GM21447 (cell line): ENCODE results near the gene LTF.
"Not testable (repeated sequence)": the region's sequence is repeated elsewhere in the genome, so short reads cannot be mapped to it uniquely, and the experiment has no call there.

Experiments used
- ATAC-seq: cut with Tn5 transposase; IDR thresholded peaks from one replicate; pipeline ENCODE4 v1.9.1; 2021; ENCODE audit not compliant: unreplicated experiment

LTF gene

GRCh38 chr3:46416811-46417510, 47.7 kb downstream of the LTF start:
- no peak for ATAC-seq

- no peak for ATAC-seq
Observed at GRCh38 chr3:46416125-46416810, 48.4 kb downstream of the LTF start.

GRCh38 chr3:46414739-46415138, 50.0 kb downstream of the LTF start:
- no peak for ATAC-seq

GRCh38 chr3:46413951-46414350, 50.8 kb downstream of the LTF start:
- ATAC-seq, result no peak

GRCh38 chr3:46412786-46413298, 51.9 kb downstream of the LTF start:
- no peak for ATAC-seq

GRCh38 chr3:46411271-46411670, 53.4 kb downstream of the LTF start:
- no peak for ATAC-seq

- no peak for ATAC-seq
Observed at GRCh38 chr3:46410669-46411068, 54.0 kb downstream of the LTF start.

GRCh38 chr3:46409739-46410489, 54.8 kb downstream of the LTF start:
- no peak for ATAC-seq

- ATAC-seq, result no peak
Observed at GRCh38 chr3:46408853-46409252, 55.9 kb downstream of the LTF start.

- no peak for ATAC-seq
Observed at GRCh38 chr3:46407970-46408369, 56.7 kb downstream of the LTF start.

- no peak for ATAC-seq
Observed at GRCh38 chr3:46406788-46407611, 57.7 kb downstream of the LTF start, which contains the start of the genes CCR5AS and CCRL2. Gene CCR5AS, minus strand, starts transcription at chr3:46407066. Gene CCRL2, plus strand, starts transcription at chr3:46407259. Its CDS starts 821 bp downstream, at chr3:46408080.

GRCh38 chr3:46406443-46406787, 58.3 kb downstream of the LTF start:
- no peak for ATAC-seq

GRCh38 chr3:46405301-46406019, 59.2 kb downstream of the LTF start:
- ATAC-seq, result no peak

- not testable (repeated sequence) for ATAC-seq
Observed at GRCh38 chr3:46402902-46403301, 61.8 kb downstream of the LTF start.

- ATAC-seq, result no peak
Observed at GRCh38 chr3:46401579-46401978, 63.1 kb downstream of the LTF start.

GRCh38 chr3:46400846-46401245, 63.9 kb downstream of the LTF start:
- ATAC-seq, result no peak

- no peak for ATAC-seq
Observed at GRCh38 chr3:46400000-46400734, 64.5 kb downstream of the LTF start.

GRCh38 chr3:46399557-46399956, 65.1 kb downstream of the LTF start:
- no peak for ATAC-seq

GRCh38 chr3:46399098-46399497, 65.6 kb downstream of the LTF start:
- no peak for ATAC-seq
